ENCODE results near the gene TBC1D8.

DNA sequence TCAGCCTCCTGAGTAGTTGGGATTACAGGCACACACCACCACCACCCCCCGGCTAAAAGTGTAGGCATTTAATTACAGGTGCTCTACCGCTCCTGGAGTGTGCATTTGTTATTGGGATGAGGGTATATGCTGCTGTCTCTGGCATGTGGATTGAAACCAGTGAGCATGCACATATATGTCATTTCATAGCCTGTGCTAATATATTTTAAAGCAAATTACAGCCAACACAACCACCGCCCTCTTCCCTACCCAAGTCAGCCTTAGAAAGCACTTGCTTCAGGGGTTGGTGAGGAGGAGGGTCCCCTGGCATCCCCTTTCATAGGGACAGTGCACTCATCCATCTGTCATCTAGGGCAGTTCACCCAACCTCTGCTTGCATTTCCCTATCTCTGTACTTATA, 10.5 kb upstream of the TBC1D8 start:
- TF ChIP-seq, protein P1, sequence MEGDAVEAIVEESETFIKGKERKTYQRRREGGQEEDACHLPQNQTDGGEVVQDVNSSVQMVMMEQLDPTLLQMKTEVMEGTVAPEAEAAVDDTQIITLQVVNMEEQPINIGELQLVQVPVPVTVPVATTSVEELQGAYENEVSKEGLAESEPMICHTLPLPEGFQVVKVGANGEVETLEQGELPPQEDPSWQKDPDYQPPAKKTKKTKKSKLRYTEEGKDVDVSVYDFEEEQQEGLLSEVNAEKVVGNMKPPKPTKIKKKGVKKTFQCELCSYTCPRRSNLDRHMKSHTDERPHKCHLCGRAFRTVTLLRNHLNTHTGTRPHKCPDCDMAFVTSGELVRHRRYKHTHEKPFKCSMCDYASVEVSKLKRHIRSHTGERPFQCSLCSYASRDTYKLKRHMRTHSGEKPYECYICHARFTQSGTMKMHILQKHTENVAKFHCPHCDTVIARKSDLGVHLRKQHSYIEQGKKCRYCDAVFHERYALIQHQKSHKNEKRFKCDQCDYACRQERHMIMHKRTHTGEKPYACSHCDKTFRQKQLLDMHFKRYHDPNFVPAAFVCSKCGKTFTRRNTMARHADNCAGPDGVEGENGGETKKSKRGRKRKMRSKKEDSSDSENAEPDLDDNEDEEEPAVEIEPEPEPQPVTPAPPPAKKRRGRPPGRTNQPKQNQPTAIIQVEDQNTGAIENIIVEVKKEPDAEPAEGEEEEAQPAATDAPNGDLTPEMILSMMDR (IDR thresholded peaks at IDR 0.05; ENCODE audit: control extremely low read depth in 1 of 3, insufficient read depth in 1 of 3, low read depth in 1 of 3, low read length in 3 of 3), result no peak
- no peak for TF ChIP-seq POLR2A (IDR thresholded peaks at IDR 0.05; ENCODE audit: control extremely low read depth in 1 of 2, low read depth in 2 of 2, low read length in 2 of 2)
- TF ChIP-seq, protein P2, sequence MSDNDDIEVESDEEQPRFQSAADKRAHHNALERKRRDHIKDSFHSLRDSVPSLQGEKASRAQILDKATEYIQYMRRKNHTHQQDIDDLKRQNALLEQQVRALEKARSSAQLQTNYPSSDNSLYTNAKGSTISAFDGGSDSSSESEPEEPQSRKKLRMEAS (IDR thresholded peaks at IDR 0.05), result no peak
- TF ChIP-seq EZH2 (IDR thresholded peaks at IDR 0.05; ENCODE audit: low read depth, low read length, severe bottlenecking), result no peak
- TF ChIP-seq TBP (IDR thresholded peaks at IDR 0.05; ENCODE audit: low read depth, low read length), result no peak
- TF ChIP-seq, protein P3, sequence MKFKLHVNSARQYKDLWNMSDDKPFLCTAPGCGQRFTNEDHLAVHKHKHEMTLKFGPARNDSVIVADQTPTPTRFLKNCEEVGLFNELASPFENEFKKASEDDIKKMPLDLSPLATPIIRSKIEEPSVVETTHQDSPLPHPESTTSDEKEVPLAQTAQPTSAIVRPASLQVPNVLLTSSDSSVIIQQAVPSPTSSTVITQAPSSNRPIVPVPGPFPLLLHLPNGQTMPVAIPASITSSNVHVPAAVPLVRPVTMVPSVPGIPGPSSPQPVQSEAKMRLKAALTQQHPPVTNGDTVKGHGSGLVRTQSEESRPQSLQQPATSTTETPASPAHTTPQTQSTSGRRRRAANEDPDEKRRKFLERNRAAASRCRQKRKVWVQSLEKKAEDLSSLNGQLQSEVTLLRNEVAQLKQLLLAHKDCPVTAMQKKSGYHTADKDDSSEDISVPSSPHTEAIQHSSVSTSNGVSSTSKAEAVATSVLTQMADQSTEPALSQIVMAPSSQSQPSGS (IDR thresholded peaks at IDR 0.05; ENCODE audit: low read length), result no peak
- no peak for TF ChIP-seq MAFK (IDR thresholded peaks at IDR 0.05; ENCODE audit: low read depth, low read length)
